HG02981 (cell line): ENCODE measurements around the gene GLRA1.

ENCODE experiments used
- ATAC-seq: cut with Tn5 transposase; IDR thresholded peaks from one replicate; pipeline ENCODE4 v1.9.1; 2021; ENCODE audit warnings: mild to moderate bottlenecking, moderate library complexity; ENCODE audit not compliant: unreplicated experiment

Gene GLRA1

GRCh38 chr5:151924564-151925301 is at the start of gene GLRA1:
TSS of gene GLRA1 (minus strand) at chr5:151924851. CDS start at chr5:151924549, 302 bp downstream.
- ATAC-seq, result no peak

- no peak for ATAC-seq
Measured at GRCh38 chr5:151970885-151971284, 46.2 kb upstream of the GLRA1 start.

GRCh38 chr5:151967865-151968264 is 43.2 kb upstream of the GLRA1 start:
- no peak for ATAC-seq

- ATAC-seq, result no peak
Measured at GRCh38 chr5:151966046-151966445, 41.4 kb upstream of the GLRA1 start.

GRCh38 chr5:151964471-151964870 is 39.8 kb upstream of the GLRA1 start:
- ATAC-seq, result no peak

- no peak for ATAC-seq
Measured at GRCh38 chr5:151961557-151961956, 36.9 kb upstream of the GLRA1 start.

GRCh38 chr5:151958111-151958510 is 33.5 kb upstream of the GLRA1 start:
- ATAC-seq, result no peak

GRCh38 chr5:151956725-151957124 is 32.1 kb upstream of the GLRA1 start:
- ATAC-seq, result no peak

- no peak for ATAC-seq
Measured at GRCh38 chr5:151954255-151954654, 29.6 kb upstream of the GLRA1 start.

- ATAC-seq, result no peak
Measured at GRCh38 chr5:151953833-151954232, 29.2 kb upstream of the GLRA1 start.

GRCh38 chr5:151952238-151952637 is 27.6 kb upstream of the GLRA1 start:
- ATAC-seq, result no peak

GRCh38 chr5:151950706-151951105 is 26.1 kb upstream of the GLRA1 start:
- ATAC-seq, result no peak

- no peak for ATAC-seq
Measured at GRCh38 chr5:151949701-151950308, 25.2 kb upstream of the GLRA1 start.

GRCh38 chr5:151949113-151949512 is 24.5 kb upstream of the GLRA1 start:
- ATAC-seq, result no peak

GRCh38 chr5:151947931-151948608 is 23.4 kb upstream of the GLRA1 start:
- ATAC-seq, result no peak

GRCh38 chr5:151937851-151938250 is 13.2 kb upstream of the GLRA1 start:
- no peak for ATAC-seq

- ATAC-seq, result no peak
Measured at GRCh38 chr5:151935135-151935695, 10.6 kb upstream of the GLRA1 start.

- ATAC-seq, result no peak
Measured at GRCh38 chr5:151931260-151931659, 6.6 kb upstream of the GLRA1 start.

GRCh38 chr5:151926188-151926587 is 1.5 kb upstream of the GLRA1 start:
- ATAC-seq, result no peak

- ATAC-seq, result no peak
Measured at GRCh38 chr5:151925340-151925739, 689 bp upstream of the GLRA1 start.

GRCh38 chr5:151923866-151924476 is 680 bp downstream of the GLRA1 start:
- ATAC-seq, result no peak
